Right lobe of liver (tissue), 6 donors: Measurements from ENCODE around the gene AMHR2. TPM values are rescaled to one million over a fixed set of nuclear protein-coding genes. Genes with fewer than 3 reads are reported as not detected.
"Not testable (repeated sequence)": the region's sequence is repeated elsewhere in the genome, so short reads cannot be mapped to it uniquely, and the experiment has no call there.

ENCODE experiments used
- ATAC-seq, 4 donors: fragments of 200-7000 bp; cut with Tn5 transposase; one replicate each; pipeline ENCODE4 v1.9.1; 2020; ENCODE audit warnings: mild to moderate bottlenecking in 4 of 4, moderate library complexity in 4 of 4
- DNase-seq, 3 donors: peaks; one replicate each; pipeline ENCODE4 v3.0.0-alpha.2; 2020
- H3K27ac ChIP-seq, 3 donors: fragments of 200-600 bp; one replicate each; pipeline ENCODE4 v1.8.0; 2022
- H3K27me3 ChIP-seq, 2 donors: fragments of 200-600 bp; one replicate each; pipeline ENCODE4 v1.8.0; 2022
- H3K36me3 ChIP-seq, 4 donors: fragments of 200-600 bp; sonication (generic) in 1 of 4; one replicate each; pipeline versions ENCODE4 v1.5.1 to v1.8.0; 2017 to 2022; ENCODE audit warnings: control low read depth in 1 of 4
- H3K4me1 ChIP-seq, 4 donors: fragments of 200-600 bp; sonication (generic) in 1 of 4; one replicate each; pipeline versions ENCODE4 v1.5.1 to v1.8.0; 2017 to 2022; ENCODE audit warnings: control low read depth in 1 of 4
- H3K4me3 ChIP-seq, 3 donors: fragments of 200-600 bp; one replicate each; pipeline ENCODE4 v1.8.0; 2022
- H3K9me3 ChIP-seq, 4 donors: fragments of 200-600 bp; sonication (generic) in 1 of 4; one replicate each; pipeline versions ENCODE4 v1.5.1 to v1.8.0; 2017 to 2022; ENCODE audit warnings: control low read depth in 1 of 4
- CTCF ChIP-seq, 4 donors: fragments of 200-600 bp in 3 of 4; fragments of 450-650 bp in 1 of 4; IDR thresholded peaks; one replicate each; pipeline versions ENCODE4 v1.5.1 to v1.8.0; 2016 to 2022; ENCODE audit warnings: antibody characterized with exemption in 4 of 4, mild to moderate bottlenecking in 2 of 4
- POLR2A ChIP-seq: fragments of 450-650 bp; IDR thresholded peaks from one replicate; pipeline ENCODE4 v1.6.1; 2017; ENCODE audit warnings: antibody characterized with exemption, mild to moderate bottlenecking
- WGBS: methylation state at CpG from one replicate; pipeline ENCODE4 v1.1.6; 2018; ENCODE audit warnings: low coverage, low lambda C conversion rate; ENCODE audit not compliant: insufficient coverage; ENCODE audit errors: missing lambda C conversion rate; 5-methylcytosine and 5-hydroxymethylcytosine counted together
- intact Hi-C, 2 donors: fragments of 100-400 bp; cut with DNase I; formaldehyde crosslinking; loops; one replicate each; pipeline versions ENCODE4 v1.11.2 to v1.14.1; 2022
- total RNA-seq, 6 experiments: library from RNA; depleted of rRNA in 2 of 6; stranded (reverse); fragments of >200 nt in 2 of 6; fragmentation: NEBNext Ultra II Directional in 3 of 6; extraction: Animal tissue kit (Norgen Biotek cat#: 25700) in 3 of 6; gene quantifications; one replicate each; pipeline versions ENCODE4 v1.1.0 to v1.2.4, GENCODE V29; 2016 to 2023
- donor health status: DM: no; HTN: yes; CAD: no.
- donor health status: DM: no; HTN: no; CAD: no.
- donor health status: DM: no; HTN: no; CAD: no.
- donor health status: DM: no; HTN: yes; CAD: no.
- donor health status: DM: no; HTN: yes; CAD: no.

AMHR2 gene
- total RNA-seq, 6 experiments from 2014 or later = 0.09 to 0.74 (median 0.48) TPM

- Histone ChIP-seq H3K4me3 (peak within 1 kb of the TSS; percentile 57 to 82 (median 66)), H3K36me3 (peaks cover 0 to 9% (median 1%) of the 10 kb centered on the region in 4 donors), H3K9me3 (no peaks in the 10 kb centered on the region), H3K27ac (peak within 1 kb of the TSS; percentile 83 to 96 (median 88)), H3K27me3 (no peaks in the 10 kb centered on the region), H3K4me1 (peaks cover 0 to 16% (median 0%) of the 10 kb centered on the region in 4 donors)
- intact Hi-C loops = no loop called here
- DNase-seq = peak; percentile 99
- peak; percentile 96 to 98 (median 97) for ATAC-seq
- WGBS = 2% methylated on average over 28 of the region's 31 CpGs
- TF ChIP-seq CTCF (IDR thresholded peaks at IDR 0.05) (no peak), POLR2A (peak; percentile 94)
Measured at GRCh38 chr12:53441040-53441833, 17.6 kb downstream of the AMHR2 start, which contains the start of gene PRR13. TSS of gene PRR13 (plus strand) at chr12:53441734. CDS start at chr12:53442715, 981 bp downstream.

- no peaks in the 10 kb centered on the region for H3K9me3 ChIP-seq
- no peaks in the 10 kb centered on the region for H3K27me3 ChIP-seq
- intact Hi-C loops = no loop called here
- no peak overlapping the region for H3K27ac ChIP-seq
- peaks cover 0 to 16% (median 0%) of the 10 kb centered on the region in 4 donors for H3K4me1 ChIP-seq
- TF ChIP-seq CTCF (IDR thresholded peaks at IDR 0.05) = no peak
- TF ChIP-seq POLR2A = no peak
- DNase-seq = no peak
- no peak for ATAC-seq
- H3K4me3 ChIP-seq = no peak overlapping the region
- H3K36me3 ChIP-seq = peaks cover 0 to 9% (median 1%) of the 10 kb centered on the region in 4 donors
- WGBS = 89% methylated on average over 3 of the region's 4 CpGs
Measured at GRCh38 chr12:53443955-53444354, 20.3 kb downstream of the AMHR2 start.

GRCh38 chr12:53444593-53445325 lies 21.1 kb downstream of the AMHR2 start:
- intact Hi-C loops, ATAC-seq, H3K27ac ChIP-seq, DNase-seq, H3K4me3 ChIP-seq, H3K9me3 ChIP-seq, H3K27me3 ChIP-seq, H3K36me3 ChIP-seq: not testable (repeated sequence)
- WGBS = 86% methylated on average over 9 of the region's 11 CpGs
- peaks cover 0 to 16% (median 0%) of the 10 kb centered on the region in 4 donors for H3K4me1 ChIP-seq

- WGBS = 86% methylated on average over 5 of the region's 7 CpGs
- no peaks in the 10 kb centered on the region for H3K27me3 ChIP-seq
- H3K9me3 ChIP-seq = no peaks in the 10 kb centered on the region
- intact Hi-C loops = loop anchor here in 1 of 2 donors (5.0 kb wide), 1 partner anchor 36 kb away; no protein-coding TSS in a partner anchor
- no peak overlapping the region for H3K27ac ChIP-seq
- H3K4me1 ChIP-seq = peaks cover 0 to 15% (median 4%) of the 10 kb centered on the region in 4 donors
- peaks cover 4 to 17% (median 12%) of the 10 kb centered on the region in 4 donors for H3K36me3 ChIP-seq
- DNase-seq = no peak
- ATAC-seq = no peak
- H3K4me3 ChIP-seq = no peak overlapping the region
- TF ChIP-seq POLR2A (no peak), CTCF (IDR thresholded peaks at IDR 0.05) (no peak)
Measured at GRCh38 chr12:53450936-53451335, 27.3 kb downstream of the AMHR2 start.
